Activated CD4-positive, alpha-beta memory T cell treated with anti-CD3 and anti-CD28 coated beads, Interleukin-2, amount 10 ng/mL, durations not matched to agents 7 days and 5 days (primary cell): ENCODE data around the gene CCDC8. TPM values are rescaled to one million over a fixed set of nuclear protein-coding genes. Genes with fewer than 3 reads are reported as not detected.
A peak's percentile ranks its signal among the peaks of the same experiment; 100 is the strongest.
"Not testable (repeated sequence)": the region's sequence is repeated elsewhere in the genome, so short reads cannot be mapped to it uniquely, and the experiment has no call there.

Experiments
- CTCF ChIA-PET: fragments of 350-600 bp; sonication (Branson Sonifier 250); formaldehyde crosslinking; loops from one replicate; lab custom pipeline; 2021; ENCODE audit warnings: antibody characterized with exemption, inconsistent platforms; lab: Charles Lee
- POLR2A ChIA-PET: fragments of 350-600 bp; sonication (Branson Sonifier 250); formaldehyde crosslinking; loops from one replicate; lab custom pipeline; 2021; ENCODE audit warnings: antibody characterized with exemption; lab: Charles Lee
- DNase-seq: peaks from one replicate; pipeline ENCODE4 v3.0.0-alpha.2; 2020
- H3K27ac Mint-ChIP-seq: one replicate; pipeline ENCODE4 v1.8.0; 2021; ENCODE audit warnings: mild to moderate bottlenecking, mixed read lengths
- H3K27me3 Mint-ChIP-seq: one replicate; pipeline ENCODE4 v1.8.0; 2021; ENCODE audit warnings: mixed read lengths
- H3K36me3 Mint-ChIP-seq: one replicate; pipeline ENCODE4 v1.8.0; 2021; ENCODE audit warnings: low read depth, mixed read lengths
- H3K4me1 Mint-ChIP-seq: one replicate; pipeline ENCODE4 v1.8.0; 2021; ENCODE audit warnings: mixed read lengths
- H3K4me3 Mint-ChIP-seq: one replicate; pipeline ENCODE4 v1.8.0; 2021; ENCODE audit warnings: mild to moderate bottlenecking, mixed read lengths
- H3K9me3 Mint-ChIP-seq: one replicate; pipeline ENCODE4 v1.8.0; 2021; ENCODE audit warnings: mixed read lengths
- total RNA-seq, 2 experiments: library from RNA; stranded (reverse); gene quantifications; one replicate each; pipeline ENCODE4 v1.2.3, GENCODE V29; 2021

Gene CCDC8
- total RNA-seq, 2 experiments from 2014 or later: not detected

- H3K27ac Mint-ChIP-seq: no peak overlapping the region
- DNase-seq: no peak
- H3K9me3 Mint-ChIP-seq: no peaks in the 10 kb centered on the region
- POLR2A ChIA-PET: no interaction called here
- H3K4me1 Mint-ChIP-seq: peaks cover 11% of the 10 kb centered on the region
- no peaks in the 10 kb centered on the region for H3K36me3 Mint-ChIP-seq
- H3K27me3 Mint-ChIP-seq: peaks cover 72% of the 10 kb centered on the region
- CTCF ChIA-PET: no interaction called here
- H3K4me3 Mint-ChIP-seq: no peak overlapping the region
Measured at GRCh38 chr19:46408664-46409039, 4.7 kb downstream of the CCDC8 start.

GRCh38 chr19:46407856-46408663 is 5.3 kb downstream of the CCDC8 start:
- Mint-ChIP-seq H3K27me3 (peaks cover 71% of the 10 kb centered on the region), H3K9me3 (no peaks in the 10 kb centered on the region), H3K36me3 (no peaks in the 10 kb centered on the region), H3K4me1 (peaks cover 11% of the 10 kb centered on the region), H3K4me3 (no peak overlapping the region), H3K27ac (no peak overlapping the region)
- DNase-seq: no peak
- CTCF ChIA-PET: no interaction called here
- POLR2A ChIA-PET: no interaction called here

GRCh38 chr19:46406976-46407375 is 6.4 kb downstream of the CCDC8 start:
- no peaks in the 10 kb centered on the region for H3K9me3 Mint-ChIP-seq
- CTCF ChIA-PET: no interaction called here
- H3K27ac Mint-ChIP-seq: no peak overlapping the region
- no peak for DNase-seq
- H3K4me1 Mint-ChIP-seq: peaks cover 11% of the 10 kb centered on the region
- H3K36me3 Mint-ChIP-seq: no peaks in the 10 kb centered on the region
- H3K4me3 Mint-ChIP-seq: no peak overlapping the region
- H3K27me3 Mint-ChIP-seq: peaks cover 66% of the 10 kb centered on the region
- POLR2A ChIA-PET: no interaction called here

GRCh38 chr19:46404753-46405468 is 8.5 kb downstream of the CCDC8 start:
- Mint-ChIP-seq H3K27me3 (peaks cover 57% of the 10 kb centered on the region), H3K36me3 (no peaks in the 10 kb centered on the region), H3K27ac (no peak overlapping the region), H3K9me3 (no peaks in the 10 kb centered on the region), H3K4me1 (peaks cover 11% of the 10 kb centered on the region), H3K4me3 (no peak overlapping the region)
- POLR2A ChIA-PET: no interaction called here
- CTCF ChIA-PET: interaction anchor here (1.2 to 1.8 kb wide), 2 partner anchors 9 to 136 kb away, joined by 3 to 6 read pairs; no protein-coding TSS in a partner anchor
- no peak for DNase-seq

GRCh38 chr19:46404055-46404752 is 9.2 kb downstream of the CCDC8 start:
- Mint-ChIP-seq H3K27ac (no peak overlapping the region), H3K4me1 (peaks cover 11% of the 10 kb centered on the region), H3K27me3 (peaks cover 61% of the 10 kb centered on the region), H3K4me3 (no peak overlapping the region), H3K9me3 (no peaks in the 10 kb centered on the region), H3K36me3 (no peaks in the 10 kb centered on the region)
- ChIA-PET CTCF (no interaction called here), POLR2A (interaction anchor here (0.8 kb wide), 1 partner anchor 73 kb away, joined by 3 read pairs; no protein-coding TSS in a partner anchor)
- no peak for DNase-seq

- Mint-ChIP-seq H3K36me3 (no peaks in the 10 kb centered on the region), H3K27ac (no peak overlapping the region), H3K27me3 (peaks cover 51% of the 10 kb centered on the region), H3K4me1 (peaks cover 8% of the 10 kb centered on the region), H3K4me3 (no peak overlapping the region), H3K9me3 (no peaks in the 10 kb centered on the region)
- DNase-seq: no peak
- ChIA-PET POLR2A (no interaction called here), CTCF (interaction anchor here (1.1 to 1.7 kb wide), 4 partner anchors 17 to 140 kb away, joined by 3 to 6 read pairs (median 4); no protein-coding TSS in a partner anchor)
Measured at GRCh38 chr19:46402725-46403124, 10.6 kb downstream of the CCDC8 start.

- H3K27me3 Mint-ChIP-seq: peaks cover 16% of the 10 kb centered on the region
- H3K27ac Mint-ChIP-seq, POLR2A ChIA-PET, H3K36me3 Mint-ChIP-seq, H3K9me3 Mint-ChIP-seq, H3K4me3 Mint-ChIP-seq, DNase-seq, H3K4me1 Mint-ChIP-seq: not testable (repeated sequence)
- CTCF ChIA-PET: interaction anchor here (1.1 to 1.3 kb wide), 2 partner anchors 91 to 118 kb away, joined by 3 to 4 read pairs; no protein-coding TSS in a partner anchor
Measured at GRCh38 chr19:46397801-46398479, 15.4 kb downstream of the CCDC8 start.

GRCh38 chr19:46394402-46394797 is 19.0 kb downstream of the CCDC8 start:
- peaks cover 3% of the 10 kb centered on the region for H3K4me1 Mint-ChIP-seq
- ChIA-PET CTCF (interaction anchor here (0.7 to 1.9 kb wide), 7 partner anchors 22 to 1136 kb away, joined by 3 to 7 read pairs (median 3); no protein-coding TSS in a partner anchor), POLR2A (interaction anchor here (1.4 kb wide), 1 partner anchor 135 kb away, joined by 3 read pairs; no protein-coding TSS in a partner anchor)
- H3K36me3 Mint-ChIP-seq: peaks cover 19% of the 10 kb centered on the region
- H3K27me3 Mint-ChIP-seq: peaks cover 6% of the 10 kb centered on the region
- H3K4me3 Mint-ChIP-seq: no peak overlapping the region
- H3K27ac Mint-ChIP-seq: no peak overlapping the region
- DNase-seq: no peak
- H3K9me3 Mint-ChIP-seq: peaks cover under 1% of the 10 kb centered on the region

- H3K4me3 Mint-ChIP-seq: no peak overlapping the region
- CTCF ChIA-PET: no interaction called here
- peaks cover 4% of the 10 kb centered on the region for H3K27me3 Mint-ChIP-seq
- H3K27ac Mint-ChIP-seq: no peak overlapping the region
- peaks cover 3% of the 10 kb centered on the region for H3K4me1 Mint-ChIP-seq
- no peak for DNase-seq
- peaks cover 26% of the 10 kb centered on the region for H3K36me3 Mint-ChIP-seq
- POLR2A ChIA-PET: no interaction called here
- peaks cover 2% of the 10 kb centered on the region for H3K9me3 Mint-ChIP-seq
Measured at GRCh38 chr19:46393456-46394401, 19.6 kb downstream of the CCDC8 start.

- H3K27ac Mint-ChIP-seq: no peak overlapping the region
- POLR2A ChIA-PET: no interaction called here
Measured at GRCh38 chr19:46392837-46393236, 20.5 kb downstream of the CCDC8 start.

GRCh38 chr19:46392252-46392801 is 21.0 kb downstream of the CCDC8 start:
- peaks cover 40% of the 10 kb centered on the region for H3K36me3 Mint-ChIP-seq

More at GRCh38 chr19:46392837-46393236, 20.5 kb downstream of the CCDC8 start:
- Mint-ChIP-seq H3K36me3 (peaks cover 35% of the 10 kb centered on the region), H3K4me3 (no peak overlapping the region), H3K4me1 (peaks cover 3% of the 10 kb centered on the region), H3K9me3 (peaks cover 2% of the 10 kb centered on the region), H3K27me3 (peaks cover 4% of the 10 kb centered on the region)
- CTCF ChIA-PET: no interaction called here
- DNase-seq: no peak

More at GRCh38 chr19:46392252-46392801, 21.0 kb downstream of the CCDC8 start:
- Mint-ChIP-seq H3K4me3 (no peak overlapping the region), H3K9me3 (peaks cover 2% of the 10 kb centered on the region), H3K27ac (peak overlapping the region; percentile 11), H3K27me3 (no peaks in the 10 kb centered on the region), H3K4me1 (peaks cover 3% of the 10 kb centered on the region)
- CTCF ChIA-PET: interaction anchor here (0.8 kb wide), 1 partner anchor 15 kb away, joined by 3 read pairs; no protein-coding TSS in a partner anchor
- DNase-seq: no peak
- POLR2A ChIA-PET: no interaction called here
